ENCODE results near the gene BTLA.
"Not testable (repeated sequence)": the region's sequence is repeated elsewhere in the genome, so short reads cannot be mapped to it uniquely, and the experiment has no call there.

The BTLA gene

GRCh38 chr3:112437146-112438022, 61.9 kb downstream of the BTLA start:
- DNase-seq: peak; percentile 63 to 78

DNA sequence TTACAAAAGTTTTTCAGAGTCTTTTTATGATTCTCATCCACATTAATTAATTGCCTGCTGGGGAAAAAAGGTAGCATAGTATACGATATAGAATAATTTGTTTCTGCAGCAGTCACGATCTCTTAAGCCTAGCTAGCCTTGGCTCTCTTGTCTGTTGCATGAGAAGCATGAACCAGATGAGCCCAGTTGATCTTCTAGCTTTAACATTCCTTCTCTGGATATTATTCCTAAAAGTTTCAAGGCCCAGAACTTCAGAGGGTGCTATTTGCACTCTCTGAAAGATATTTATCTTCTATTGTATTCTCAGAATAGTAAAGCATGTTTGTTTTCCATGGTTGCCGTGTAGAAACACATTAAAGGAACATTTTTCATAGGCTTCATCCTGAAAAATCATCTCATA, 69.3 kb downstream of the BTLA start:
- no peak for DNase-seq

- DNase-seq: no peak
Observed at GRCh38 chr3:112427123-112427522, 72.1 kb downstream of the BTLA start.

- peak; percentile 9 to 32 for DNase-seq
Observed at GRCh38 chr3:112425858-112426750, 73.2 kb downstream of the BTLA start.

- DNase-seq: no peak
Observed at GRCh38 chr3:112425382-112425781, 73.9 kb downstream of the BTLA start.

DNA sequence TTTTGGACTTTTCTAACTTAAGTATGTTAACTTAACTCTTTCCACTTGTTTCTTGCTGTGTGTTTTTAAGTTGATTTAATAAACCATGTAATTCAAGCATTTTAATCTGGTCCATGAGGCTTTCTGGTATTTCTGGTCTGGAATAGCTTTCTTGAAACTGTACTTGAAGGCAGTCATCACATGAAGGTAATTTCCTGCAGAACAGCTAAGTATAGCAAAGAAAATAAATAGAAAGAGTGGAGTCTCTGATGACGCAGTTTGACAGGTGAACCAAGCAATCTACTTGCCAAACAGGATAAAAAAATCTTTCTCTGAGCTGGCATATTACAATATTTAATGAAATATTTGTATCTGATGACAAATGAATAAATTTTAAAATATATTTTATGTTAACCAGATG, 74.9 kb downstream of the BTLA start:
- no peak for DNase-seq

GRCh38 chr3:112422921-112423320, 76.4 kb downstream of the BTLA start:
- not testable (repeated sequence) for DNase-seq

- DNase-seq: not testable (repeated sequence)
Observed at GRCh38 chr3:112418526-112418925, 80.7 kb downstream of the BTLA start.

DNA sequence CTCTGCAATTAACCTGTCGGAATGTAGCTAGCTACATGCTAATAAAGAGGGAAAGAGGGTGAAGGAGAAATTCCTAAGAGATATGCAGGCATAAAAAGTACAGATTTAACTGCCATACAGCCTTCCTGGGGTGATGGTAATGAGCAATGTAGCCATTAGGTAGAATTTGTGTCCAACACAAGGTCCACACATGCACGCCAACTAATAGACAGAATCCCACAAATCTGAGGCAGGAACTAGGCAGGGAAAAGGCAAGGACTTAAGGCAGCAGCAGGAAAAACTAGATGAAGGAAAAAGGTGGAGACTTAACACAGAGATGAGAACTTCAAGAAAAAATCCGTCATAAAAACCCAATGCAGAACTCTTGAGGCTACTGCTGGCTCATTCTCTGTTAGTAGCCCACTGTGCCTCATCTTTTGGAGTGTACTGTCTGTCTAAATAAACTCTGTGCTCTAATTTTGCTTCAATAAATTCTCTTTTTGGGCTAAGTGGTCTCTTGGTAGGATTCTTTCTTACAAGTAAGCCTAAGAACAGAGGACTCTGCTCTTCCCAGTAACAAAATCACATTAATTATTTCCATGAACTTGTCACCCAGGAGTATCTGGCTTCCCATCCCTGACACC, 81.5 kb downstream of the BTLA start:
- DNase-seq: no peak

- no peak for DNase-seq
Observed at GRCh38 chr3:112416391-112417212, 82.7 kb downstream of the BTLA start.

- DNase-seq: no peak
Observed at GRCh38 chr3:112415390-112415789, 83.9 kb downstream of the BTLA start.

All from AML-193 (cell line).